Muscle layer of duodenum (tissue), 2 donors: ENCODE measurements around the gene MED12.
A peak's percentile ranks its signal among the peaks of the same experiment; 100 is the strongest.

Source experiments
- H3K27ac ChIP-seq: one replicate; pipeline ENCODE4 v1.7.0; 2013; ENCODE audit warnings: mild to moderate bottlenecking, low read length
- H3K27me3 ChIP-seq: one replicate; pipeline ENCODE4 v1.7.0; 2013; ENCODE audit warnings: low read depth, mild to moderate bottlenecking, control low read depth, low read length
- H3K36me3 ChIP-seq, 2 donors: one replicate each; pipeline ENCODE4 v1.7.0; 2013; ENCODE audit warnings: low read length in 2 of 2, control low read depth in 1 of 2, mild to moderate bottlenecking in 1 of 2; ENCODE audit not compliant: insufficient read depth in 2 of 2, control insufficient read depth in 1 of 2
- H3K4me1 ChIP-seq, 2 donors: one replicate each; pipeline ENCODE4 v1.7.0; 2013; ENCODE audit warnings: low read length in 2 of 2, mild to moderate bottlenecking in 2 of 2, control low read depth in 1 of 2, moderate library complexity in 1 of 2; ENCODE audit not compliant: insufficient read depth in 2 of 2, control insufficient read depth in 1 of 2
- H3K4me3 ChIP-seq, 2 donors: one replicate each; pipeline ENCODE4 v1.7.0; 2013; ENCODE audit warnings: low read length in 2 of 2, low read depth in 1 of 2, mild to moderate bottlenecking in 1 of 2
- H3K9me3 ChIP-seq, 2 donors: one replicate each; pipeline ENCODE4 v1.7.0; 2013; ENCODE audit warnings: low read length in 2 of 2, control low read depth in 1 of 2, mild to moderate bottlenecking in 1 of 2; ENCODE audit not compliant: control insufficient read depth in 1 of 2
- donor health status: healthy.

The MED12 gene

DNA sequence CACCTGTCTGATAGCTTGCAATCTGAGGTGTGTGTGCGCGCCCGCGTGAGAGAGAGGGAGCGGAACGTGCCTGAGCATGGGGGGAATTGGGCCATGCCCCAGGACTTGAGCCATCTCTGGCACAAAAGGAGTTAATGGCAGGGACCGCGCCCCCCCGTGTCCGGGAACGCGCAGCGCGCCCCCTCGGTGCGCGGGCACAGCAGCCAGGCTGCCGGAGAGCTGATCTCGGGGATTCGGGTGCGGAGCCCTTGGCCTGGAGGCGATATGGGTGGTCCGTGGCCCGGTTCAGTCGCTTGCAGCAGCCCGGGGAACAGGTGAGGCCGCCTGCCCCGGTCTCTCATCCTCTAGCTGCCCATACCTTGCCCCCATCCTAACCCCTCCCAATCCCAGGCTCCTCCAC lies 26.3 kb downstream of the MED12 start, which contains the start of gene NLGN3:
Gene NLGN3 (plus strand): TSS at position 191 of the 400 bp plus-strand sequence. CDS start 2,909 bp downstream, outside the sequence.
- Histone ChIP-seq H3K36me3 (peaks cover 0 to 5% of the 10 kb centered on the region in 2 donors), H3K4me1 (peaks cover 0 to 26% of the 10 kb centered on the region in 2 donors), H3K27me3 (no peaks in the 10 kb centered on the region), H3K4me3 (peak within 1 kb of the TSS; percentile 37 to 58), H3K9me3 (no peaks in the 10 kb centered on the region), H3K27ac (no peak within 1 kb of the TSS)

DNA sequence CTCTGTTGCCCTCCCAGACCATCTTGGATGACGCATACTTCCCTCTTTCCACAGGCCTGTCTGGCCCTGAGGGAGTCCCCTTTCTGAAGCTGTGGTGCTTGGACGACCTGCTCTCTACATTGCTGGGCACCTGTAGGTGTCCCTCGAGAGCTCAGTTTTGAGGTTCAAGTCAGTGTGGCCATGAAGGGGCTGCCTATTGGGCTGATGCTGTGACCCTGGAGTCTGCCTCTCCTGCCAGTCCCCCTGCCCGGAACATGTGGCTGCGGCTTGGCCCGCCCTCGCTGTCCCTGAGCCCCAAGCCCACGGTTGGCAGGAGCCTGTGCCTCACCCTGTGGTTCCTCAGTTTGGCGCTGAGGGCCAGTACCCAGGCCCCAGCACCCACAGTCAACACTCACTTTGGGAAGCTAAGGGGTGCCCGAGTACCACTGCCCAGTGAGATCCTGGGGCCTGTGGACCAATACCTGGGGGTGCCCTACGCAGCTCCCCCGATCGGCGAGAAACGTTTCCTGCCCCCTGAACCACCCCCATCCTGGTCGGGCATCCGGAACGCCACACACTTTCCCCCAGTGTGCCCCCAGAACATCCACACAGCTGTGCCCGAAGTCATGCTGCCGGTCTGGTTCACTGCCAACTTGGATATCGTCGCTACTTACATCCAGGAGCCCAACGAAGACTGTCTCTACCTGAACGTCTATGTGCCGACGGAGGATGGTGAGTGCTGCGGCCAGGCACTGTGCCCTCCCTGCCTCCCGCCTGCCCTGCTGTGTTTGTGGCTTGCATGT lies 29.3 kb downstream of the MED12 start:
- Histone ChIP-seq H3K4me3 (no peak overlapping the region), H3K4me1 (peaks cover 0 to 26% of the 10 kb centered on the region in 2 donors), H3K36me3 (no peaks in the 10 kb centered on the region), H3K27me3 (no peaks in the 10 kb centered on the region), H3K27ac (no peak overlapping the region), H3K9me3 (no peaks in the 10 kb centered on the region)

DNA sequence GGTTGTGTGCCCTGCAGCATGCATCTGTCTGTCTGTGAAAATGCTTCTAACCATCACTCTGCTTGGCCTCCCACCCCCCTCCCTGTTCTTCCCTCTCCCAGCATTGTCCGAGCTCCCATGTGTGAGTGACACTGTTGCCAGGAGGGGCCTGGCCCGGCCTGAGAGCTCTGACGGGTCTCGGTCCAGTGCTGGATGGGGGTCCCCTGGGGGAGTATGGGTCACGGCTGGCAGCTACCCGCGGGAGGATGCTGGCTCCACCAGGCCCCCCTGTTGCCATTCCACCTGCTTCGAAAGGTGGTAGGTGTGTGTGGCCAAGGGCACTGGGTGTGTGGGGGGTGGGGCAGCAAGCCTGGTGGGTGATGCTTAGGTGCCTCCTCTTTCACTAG lies 29.9 kb downstream of the MED12 start:
- H3K36me3 ChIP-seq: no peaks in the 10 kb centered on the region
- H3K9me3 ChIP-seq: no peaks in the 10 kb centered on the region
- H3K27ac ChIP-seq: no peak overlapping the region
- no peaks in the 10 kb centered on the region for H3K27me3 ChIP-seq
- H3K4me1 ChIP-seq: peaks cover 0 to 24% of the 10 kb centered on the region in 2 donors
- no peak overlapping the region for H3K4me3 ChIP-seq

DNA sequence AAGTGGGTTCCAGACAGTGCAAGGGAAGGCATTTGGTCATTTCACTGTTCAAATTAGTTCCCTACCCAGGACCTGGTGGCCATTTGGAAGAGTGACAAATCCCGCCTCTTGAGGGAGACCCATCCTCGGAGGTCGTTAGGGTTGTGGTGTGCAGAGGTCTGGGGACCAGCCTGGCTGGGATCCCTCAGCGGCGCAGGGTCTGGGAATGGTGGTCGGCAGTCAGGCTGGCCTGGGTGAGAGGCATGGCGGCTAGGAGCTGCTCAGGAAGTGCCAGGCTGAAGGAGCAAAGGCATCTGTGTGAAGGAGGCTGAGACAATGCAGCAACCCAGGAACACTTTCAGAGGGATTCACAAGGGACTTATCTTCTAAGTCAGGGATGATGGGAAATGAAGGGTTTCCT lies 33.0 kb downstream of the MED12 start:
- Histone ChIP-seq H3K27me3 (no peaks in the 10 kb centered on the region), H3K4me1 (peaks cover 0 to 5% of the 10 kb centered on the region in 2 donors), H3K27ac (no peak overlapping the region), H3K36me3 (no peaks in the 10 kb centered on the region), H3K9me3 (no peaks in the 10 kb centered on the region), H3K4me3 (no peak overlapping the region)

DNA sequence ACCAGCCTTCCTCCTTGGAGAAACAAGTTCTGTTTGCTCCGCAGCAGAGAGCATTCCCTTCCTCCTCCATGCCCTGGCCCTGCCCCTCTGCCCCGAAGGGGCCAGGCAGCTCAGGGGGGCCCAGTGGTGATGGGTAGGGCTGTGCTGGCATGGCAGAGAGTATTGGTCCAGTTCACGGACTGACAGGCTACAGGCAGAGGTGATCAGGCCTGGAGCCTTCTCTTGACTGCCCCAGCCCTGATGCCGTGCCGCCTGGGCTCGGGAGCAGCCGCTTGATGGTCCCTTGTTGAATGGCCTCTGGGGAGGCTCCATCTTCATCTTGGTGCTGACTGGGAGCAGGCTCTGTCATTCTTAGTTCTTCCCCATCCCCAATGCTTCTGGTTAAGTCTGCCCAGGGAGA lies 35.8 kb downstream of the MED12 start:
- no peaks in the 10 kb centered on the region for H3K9me3 ChIP-seq
- no peaks in the 10 kb centered on the region for H3K27me3 ChIP-seq
- no peaks in the 10 kb centered on the region for H3K4me1 ChIP-seq
- H3K4me3 ChIP-seq: no peak overlapping the region
- H3K27ac ChIP-seq: no peak overlapping the region
- no peaks in the 10 kb centered on the region for H3K36me3 ChIP-seq

DNA sequence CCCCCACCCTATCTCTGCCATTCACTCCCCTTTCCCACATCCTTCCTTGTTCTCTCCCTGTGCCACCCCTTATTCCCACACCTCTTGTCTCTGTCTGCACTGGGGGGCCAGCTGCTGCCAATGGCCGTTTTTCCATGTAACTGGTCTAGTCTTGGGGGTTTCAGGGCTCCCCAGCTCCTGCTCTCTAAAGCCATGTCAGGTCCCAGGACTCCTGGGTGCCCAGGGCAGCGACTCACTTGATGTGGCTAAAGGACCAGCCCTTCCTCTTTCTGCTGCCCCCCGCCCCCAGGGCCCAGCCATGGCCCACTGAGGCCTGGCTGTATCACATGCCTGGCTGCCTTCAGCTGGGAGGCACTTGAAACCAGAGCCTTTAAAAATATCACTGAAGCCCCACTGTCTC lies 36.2 kb downstream of the MED12 start:
- Histone ChIP-seq H3K36me3 (no peaks in the 10 kb centered on the region), H3K4me1 (no peaks in the 10 kb centered on the region), H3K9me3 (no peaks in the 10 kb centered on the region), H3K27ac (no peak overlapping the region), H3K27me3 (no peaks in the 10 kb centered on the region), H3K4me3 (no peak overlapping the region)

DNA sequence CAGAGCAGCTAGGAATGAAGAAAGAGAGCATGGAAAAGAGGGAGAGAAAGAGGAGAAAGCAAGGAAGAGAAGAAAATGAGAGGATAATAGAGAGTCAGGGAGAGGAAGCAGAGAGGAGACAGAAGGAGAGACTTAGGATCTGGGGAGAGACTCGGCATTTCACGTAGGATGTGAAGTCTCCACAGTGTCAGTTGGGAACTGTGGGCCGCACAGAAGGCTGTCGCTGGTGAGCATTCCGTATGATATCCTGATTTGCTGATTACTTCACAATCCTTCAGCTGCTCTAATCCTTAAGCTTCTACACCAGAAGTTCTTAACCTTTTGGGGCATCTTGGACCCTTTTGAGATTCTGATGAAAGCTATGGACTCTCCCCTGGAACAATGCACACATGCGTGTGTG lies 40.2 kb downstream of the MED12 start:
- H3K9me3 ChIP-seq: no peaks in the 10 kb centered on the region
- no peaks in the 10 kb centered on the region for H3K36me3 ChIP-seq
- H3K27ac ChIP-seq: no peak overlapping the region
- no peak overlapping the region for H3K4me3 ChIP-seq
- no peaks in the 10 kb centered on the region for H3K27me3 ChIP-seq
- H3K4me1 ChIP-seq: no peaks in the 10 kb centered on the region

DNA sequence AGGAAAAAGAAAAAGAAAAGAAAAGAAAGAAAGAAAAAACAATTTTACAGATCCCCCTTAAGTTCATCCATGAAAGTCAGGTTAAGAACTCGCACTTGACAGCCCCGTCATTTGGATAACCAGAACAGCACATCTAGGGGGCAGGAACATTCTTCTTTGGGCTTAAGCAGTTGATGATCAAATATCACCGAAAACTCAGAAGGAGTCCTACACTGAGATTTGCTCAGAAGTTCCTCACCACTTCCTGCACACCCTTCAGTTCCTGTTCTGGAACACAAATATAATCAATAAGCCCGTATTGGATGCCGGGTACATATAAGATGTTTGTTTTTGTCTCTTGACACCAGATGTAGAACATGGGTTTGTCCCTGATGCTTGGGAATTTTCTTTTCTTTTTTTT lies 40.9 kb downstream of the MED12 start:
- no peaks in the 10 kb centered on the region for H3K36me3 ChIP-seq

DNA sequence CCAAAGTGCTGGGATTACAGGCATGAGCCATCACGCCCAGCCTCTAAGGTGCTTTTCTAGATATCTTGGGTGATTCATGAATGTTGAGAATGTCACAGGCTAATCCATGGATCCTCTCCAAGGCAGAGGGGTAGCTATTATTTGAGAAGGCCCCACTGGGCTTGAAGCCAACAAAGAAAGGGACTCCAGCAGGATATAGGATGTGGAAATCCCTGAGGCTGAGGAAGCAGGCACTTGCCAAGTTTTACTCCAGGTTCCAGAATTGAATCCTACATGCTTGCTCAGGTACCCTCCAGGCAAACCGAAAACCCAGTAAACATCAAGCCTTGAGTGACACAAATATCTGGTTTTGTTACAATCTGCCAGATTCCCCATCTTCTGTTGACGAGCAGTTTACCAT lies 42.1 kb downstream of the MED12 start:
- H3K4me3 ChIP-seq: no peak overlapping the region
- no peak overlapping the region for H3K27ac ChIP-seq
- H3K36me3 ChIP-seq: no peaks in the 10 kb centered on the region
- no peaks in the 10 kb centered on the region for H3K4me1 ChIP-seq
- no peaks in the 10 kb centered on the region for H3K27me3 ChIP-seq
- H3K9me3 ChIP-seq: no peaks in the 10 kb centered on the region

More for the DNA sequence above, 40.9 kb downstream of the MED12 start:
- no peaks in the 10 kb centered on the region for H3K9me3 ChIP-seq
- H3K4me1 ChIP-seq: no peaks in the 10 kb centered on the region
- H3K27me3 ChIP-seq: no peaks in the 10 kb centered on the region
- no peak overlapping the region for H3K4me3 ChIP-seq
- no peak overlapping the region for H3K27ac ChIP-seq

DNA sequence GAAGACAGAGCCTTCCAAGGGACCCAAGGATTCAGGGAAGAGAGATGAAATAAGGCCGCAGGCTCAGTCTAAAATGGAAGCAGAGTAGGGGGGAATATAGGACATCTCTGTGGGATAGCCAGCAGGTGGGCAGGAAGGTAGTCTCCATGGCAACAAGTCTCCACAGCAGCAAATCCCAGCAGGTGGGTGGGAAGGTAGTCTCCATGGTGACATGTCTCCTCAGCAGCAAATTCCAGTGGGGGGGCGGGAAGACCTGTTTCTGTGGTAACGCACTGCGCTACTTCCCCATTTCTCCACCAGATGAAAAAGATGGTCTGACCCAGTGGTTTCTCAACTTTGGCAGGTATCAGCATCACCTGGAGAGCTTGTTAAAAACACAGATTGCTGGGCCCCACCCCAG lies 44.6 kb downstream of the MED12 start:
- H3K36me3 ChIP-seq: no peaks in the 10 kb centered on the region
- H3K4me1 ChIP-seq: no peaks in the 10 kb centered on the region
- H3K9me3 ChIP-seq: no peaks in the 10 kb centered on the region
- no peak overlapping the region for H3K4me3 ChIP-seq
- H3K27ac ChIP-seq: no peak overlapping the region
- no peaks in the 10 kb centered on the region for H3K27me3 ChIP-seq

DNA sequence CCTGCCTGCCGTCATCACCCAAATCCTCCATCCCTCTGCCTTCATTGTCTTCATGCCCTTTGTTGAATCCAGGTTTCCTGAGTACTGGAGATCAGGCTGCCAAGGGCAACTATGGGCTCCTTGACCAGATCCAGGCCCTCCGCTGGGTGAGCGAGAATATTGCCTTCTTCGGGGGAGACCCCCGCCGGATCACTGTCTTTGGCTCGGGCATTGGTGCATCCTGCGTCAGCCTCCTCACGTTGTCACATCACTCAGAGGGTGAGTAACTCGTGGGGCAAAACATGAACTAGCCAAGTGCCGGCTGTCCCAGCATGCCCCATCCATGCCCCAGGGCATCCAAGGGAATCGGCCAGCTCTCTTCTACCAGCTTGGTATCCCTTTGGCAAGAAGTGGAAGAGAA lies 45.7 kb downstream of the MED12 start:
- Histone ChIP-seq H3K36me3 (no peaks in the 10 kb centered on the region), H3K27me3 (no peaks in the 10 kb centered on the region), H3K9me3 (no peaks in the 10 kb centered on the region), H3K4me1 (no peaks in the 10 kb centered on the region), H3K27ac (no peak overlapping the region), H3K4me3 (no peak overlapping the region)

DNA sequence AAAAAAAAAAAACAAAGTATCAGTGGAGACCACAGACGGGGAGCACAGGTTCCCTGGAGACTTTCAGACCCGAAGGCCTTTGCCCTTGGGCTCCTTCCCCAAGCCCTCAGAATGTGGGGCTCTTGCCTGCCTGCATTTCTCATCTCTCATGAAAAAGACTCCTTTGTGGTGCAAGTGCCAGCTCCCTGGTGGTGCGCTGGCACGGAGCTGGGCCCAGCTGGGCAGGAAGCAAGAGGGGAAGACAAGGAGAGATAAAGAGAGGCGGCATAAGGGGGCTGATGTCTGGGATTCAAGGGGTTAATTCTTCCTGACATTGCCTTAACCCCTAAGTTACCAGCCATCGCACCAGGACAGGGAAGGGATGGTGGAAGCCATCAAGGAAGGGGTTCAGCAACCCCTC lies 48.1 kb downstream of the MED12 start:
- no peaks in the 10 kb centered on the region for H3K9me3 ChIP-seq
- H3K36me3 ChIP-seq: no peaks in the 10 kb centered on the region
- no peak overlapping the region for H3K27ac ChIP-seq
- no peaks in the 10 kb centered on the region for H3K27me3 ChIP-seq
- H3K4me3 ChIP-seq: no peak overlapping the region
- no peaks in the 10 kb centered on the region for H3K4me1 ChIP-seq
